HG02884 (cell line): ENCODE data around the gene PUSL1.

ENCODE experiments used
- ATAC-seq: cut with Tn5 transposase; IDR thresholded peaks from one replicate; pipeline ENCODE4 v1.9.1; 2021; ENCODE audit warnings: mild to moderate bottlenecking, moderate library complexity; ENCODE audit not compliant: unreplicated experiment

PUSL1 gene

GRCh38 chr1:1321477-1321876, 13.1 kb downstream of the PUSL1 start:
- no peak for ATAC-seq

DNA sequence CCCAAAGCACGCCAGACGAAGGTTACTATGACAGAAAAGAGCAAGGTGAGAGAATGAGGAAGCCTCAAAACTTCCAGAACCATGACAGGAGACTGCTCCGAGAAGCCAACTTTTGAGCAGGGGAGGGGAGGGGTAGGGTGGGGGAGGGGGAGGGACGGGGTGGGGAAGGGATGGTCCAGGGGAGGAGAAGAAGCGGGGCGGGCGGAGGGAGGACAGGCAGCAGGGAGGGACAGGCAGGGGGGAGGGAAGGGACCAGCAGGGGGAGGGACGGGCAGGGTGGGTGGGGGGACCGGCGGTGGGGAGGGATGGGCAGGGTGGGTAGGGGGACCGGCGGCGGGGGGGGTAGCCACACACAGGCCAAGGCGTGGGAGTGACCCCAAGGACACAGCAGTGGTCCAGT, 14.0 kb downstream of the PUSL1 start:
- ATAC-seq, result no peak

DNA sequence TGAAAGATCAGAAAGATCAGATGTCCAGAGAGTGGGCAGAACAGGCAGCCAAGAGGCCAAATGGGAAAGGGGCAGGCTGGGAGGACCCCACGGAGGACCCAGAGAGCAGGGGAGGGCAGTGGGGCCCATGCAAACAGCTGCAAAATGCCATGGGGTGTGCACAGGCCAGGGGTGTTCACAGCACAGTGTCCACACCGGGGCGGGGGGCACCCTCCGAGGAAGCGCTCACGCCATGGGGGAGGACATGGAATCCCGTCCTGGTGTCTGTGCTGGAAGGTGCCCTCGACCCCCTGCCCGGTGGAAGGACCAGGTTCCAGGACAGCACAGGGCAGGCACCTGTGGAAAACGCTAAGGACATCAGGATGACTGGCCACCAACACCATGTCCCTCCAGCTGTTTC, 14.6 kb downstream of the PUSL1 start:
- no peak for ATAC-seq

- peak; percentile 18 for ATAC-seq
These were observed 15.7 kb downstream of the PUSL1 start for GRCh38 chr1:1324084-1324523.

DNA sequence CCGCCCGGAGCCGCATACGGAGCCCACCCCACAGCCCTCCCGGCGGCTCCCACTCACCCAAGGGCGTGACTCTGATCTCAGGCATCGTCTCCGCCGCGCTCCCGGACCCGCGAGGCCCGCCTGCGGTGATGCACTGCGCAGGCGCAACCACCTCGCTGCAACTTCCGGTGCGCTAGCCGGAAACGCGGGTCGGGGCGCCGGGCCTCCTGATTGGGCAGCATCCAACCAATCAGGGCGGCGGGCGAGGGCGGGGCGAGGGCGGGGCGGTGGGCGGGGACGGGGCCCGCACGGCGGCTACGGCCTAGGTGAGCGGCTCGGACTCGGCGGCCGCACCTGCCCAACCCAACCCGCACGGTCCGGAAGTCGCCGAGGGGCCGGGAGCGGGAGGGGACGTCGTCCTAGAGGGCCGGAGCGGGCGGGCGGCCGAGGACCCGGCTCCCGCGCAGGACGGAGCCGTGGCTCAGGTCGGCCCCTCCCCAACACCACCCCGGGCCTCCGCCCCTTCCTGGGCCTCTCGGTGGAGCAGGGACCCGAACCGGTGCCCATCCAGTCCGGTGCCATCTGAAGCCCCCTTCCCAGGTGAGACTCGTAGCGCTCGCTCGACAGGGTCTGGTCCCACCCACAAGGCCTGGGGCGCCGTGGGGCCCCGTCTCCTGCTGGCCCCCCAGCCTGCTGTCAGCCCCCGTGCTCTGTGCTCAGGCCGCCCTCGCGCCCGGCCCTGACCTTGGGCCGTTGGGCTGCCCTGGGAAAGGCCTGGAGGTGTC, 16.3 kb downstream of the PUSL1 start, which contains the start of the genes CPTP and INTS11:
CPTP (plus strand) TSS at position 279 of the 764 bp plus-strand sequence. CDS start 2,109 bp downstream, outside the sequence.
INTS11 (minus strand) TSS at position 137 of the 764 bp plus-strand sequence; CDS start at position 85, 52 bp downstream.
- ATAC-seq, result peak; percentile 76

DNA sequence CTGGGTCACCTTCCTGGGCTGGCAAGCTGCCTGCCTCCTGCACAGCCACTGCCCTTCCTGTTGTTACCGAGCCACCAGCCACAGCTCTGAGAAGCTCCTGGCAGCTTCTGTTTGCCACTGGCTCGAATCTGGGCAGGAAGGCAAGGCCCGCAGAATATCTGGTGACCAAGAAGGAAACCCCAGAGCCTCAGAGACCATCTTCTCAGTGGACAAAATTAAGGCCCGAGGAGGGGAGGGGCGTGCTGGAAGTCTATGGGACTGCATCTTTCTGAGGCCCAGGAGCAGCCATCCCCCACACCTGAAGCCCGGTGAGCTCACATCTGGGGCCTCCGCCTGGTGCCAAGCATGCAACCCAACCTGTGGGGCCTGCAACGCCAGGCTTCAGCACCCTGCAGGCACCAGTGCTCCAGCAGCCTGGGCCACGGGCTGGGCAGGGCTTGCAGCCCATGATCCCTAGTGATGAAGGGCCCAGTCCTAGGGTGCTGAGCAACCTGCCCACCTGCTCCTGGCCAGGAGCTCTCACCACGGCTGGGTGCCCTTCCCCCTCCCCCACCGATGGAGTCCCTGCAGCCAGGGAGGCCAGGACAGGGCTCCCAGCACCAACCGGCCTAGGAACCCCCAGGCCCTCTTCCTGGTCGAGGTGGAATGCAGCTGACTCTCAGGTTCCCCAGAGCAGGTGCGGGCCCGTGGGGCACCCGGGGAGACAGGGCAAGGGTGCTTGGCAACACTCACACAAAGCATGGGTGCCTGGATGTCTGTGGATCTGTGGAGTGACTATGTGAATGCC, 17.1 kb downstream of the PUSL1 start:
- no peak for ATAC-seq

DNA sequence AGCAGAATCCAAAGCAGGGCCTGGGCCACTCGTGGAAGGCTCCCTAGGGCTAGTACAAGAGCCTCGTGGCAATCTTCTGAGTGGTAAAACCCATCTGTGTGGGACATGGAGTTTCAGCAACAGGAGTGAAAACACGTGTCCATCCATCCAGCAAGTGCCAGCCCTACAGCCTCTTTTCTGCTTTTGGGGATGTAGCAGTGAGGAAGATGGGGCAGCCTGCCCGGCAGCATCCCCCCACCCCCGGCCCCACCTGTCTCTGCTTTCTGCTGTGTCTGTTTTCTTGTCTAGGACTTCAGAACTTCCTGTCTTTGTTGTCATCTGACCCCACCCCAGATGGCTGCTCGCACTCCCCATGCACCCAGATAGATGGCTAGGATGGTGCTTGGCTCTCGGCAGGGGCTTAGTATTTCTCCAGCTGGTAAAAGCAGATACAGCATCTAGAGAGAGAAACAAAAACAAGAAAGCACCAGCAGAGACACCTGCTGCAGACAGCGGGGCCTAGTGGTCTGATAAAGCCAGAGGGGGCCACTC, 17.7 kb downstream of the PUSL1 start:
- ATAC-seq, result no peak

DNA sequence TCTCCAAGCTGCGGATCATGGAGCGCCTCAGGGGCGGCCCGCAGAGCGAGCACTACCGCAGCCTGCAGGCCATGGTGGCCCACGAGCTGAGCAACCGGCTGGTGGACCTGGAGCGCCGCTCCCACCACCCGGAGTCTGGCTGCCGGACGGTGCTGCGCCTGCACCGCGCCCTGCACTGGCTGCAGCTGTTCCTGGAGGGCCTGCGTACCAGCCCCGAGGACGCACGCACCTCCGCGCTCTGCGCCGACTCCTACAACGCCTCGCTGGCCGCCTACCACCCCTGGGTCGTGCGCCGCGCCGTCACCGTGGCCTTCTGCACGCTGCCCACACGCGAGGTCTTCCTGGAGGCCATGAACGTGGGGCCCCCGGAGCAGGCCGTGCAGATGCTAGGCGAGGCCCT, 18.9 kb downstream of the PUSL1 start:
- ATAC-seq, result no peak

DNA sequence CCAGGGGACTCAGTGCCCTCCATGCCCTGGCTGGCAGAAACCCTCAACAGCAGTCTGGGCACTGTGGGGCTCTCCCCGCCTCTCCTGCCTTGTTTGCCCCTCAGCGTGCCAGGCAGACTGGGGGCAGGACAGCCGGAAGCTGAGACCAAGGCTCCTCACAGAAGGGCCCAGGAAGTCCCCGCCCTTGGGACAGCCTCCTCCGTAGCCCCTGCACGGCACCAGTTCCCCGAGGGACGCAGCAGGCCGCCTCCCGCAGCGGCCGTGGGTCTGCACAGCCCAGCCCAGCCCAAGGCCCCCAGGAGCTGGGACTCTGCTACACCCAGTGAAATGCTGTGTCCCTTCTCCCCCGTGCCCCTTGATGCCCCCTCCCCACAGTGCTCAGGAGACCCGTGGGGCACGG, 19.9 kb downstream of the PUSL1 start:
- no peak for ATAC-seq

GRCh38 chr1:1329304-1330210, 21.2 kb downstream of the PUSL1 start:
- ATAC-seq, result no peak

- no peak for ATAC-seq
These were observed 22.1 kb downstream of the PUSL1 start for GRCh38 chr1:1330366-1331067.

DNA sequence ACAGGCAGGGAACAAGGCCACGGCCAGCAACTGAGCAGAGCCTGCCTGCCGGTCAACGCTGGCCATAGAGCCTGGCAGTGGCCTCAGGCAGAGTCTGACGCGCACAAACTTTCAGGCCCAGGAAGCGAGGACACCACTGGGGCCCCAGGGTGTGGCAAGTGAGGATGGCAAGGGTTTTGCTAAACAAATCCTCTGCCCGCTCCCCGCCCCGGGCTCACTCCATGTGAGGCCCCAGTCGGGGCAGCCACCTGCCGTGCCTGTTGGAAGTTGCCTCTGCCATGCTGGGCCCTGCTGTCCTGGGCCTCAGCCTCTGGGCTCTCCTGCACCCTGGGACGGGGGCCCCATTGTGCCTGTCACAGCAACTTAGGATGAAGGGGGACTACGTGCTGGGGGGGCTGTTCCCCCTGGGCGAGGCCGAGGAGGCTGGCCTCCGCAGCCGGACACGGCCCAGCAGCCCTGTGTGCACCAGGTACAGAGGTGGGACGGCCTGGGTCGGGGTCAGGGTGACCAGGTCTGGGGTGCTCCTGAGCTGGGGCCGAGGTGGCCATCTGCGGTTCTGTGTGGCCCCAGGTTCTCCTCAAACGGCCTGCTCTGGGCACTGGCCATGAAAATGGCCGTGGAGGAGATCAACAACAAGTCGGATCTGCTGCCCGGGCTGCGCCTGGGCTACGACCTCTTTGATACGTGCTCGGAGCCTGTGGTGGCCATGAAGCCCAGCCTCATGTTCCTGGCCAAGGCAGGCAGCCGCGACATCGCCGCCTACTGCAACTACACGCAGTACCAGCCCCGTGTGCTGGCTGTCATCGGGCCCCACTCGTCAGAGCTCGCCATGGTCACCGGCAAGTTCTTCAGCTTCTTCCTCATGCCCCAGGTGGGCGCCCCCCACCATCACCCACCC, 22.9 kb downstream of the PUSL1 start, which contains the start of gene TAS1R3:
TAS1R3 (plus strand) TSS at position 213 of the 898 bp plus-strand sequence; CDS start at position 279, 66 bp downstream.
- ATAC-seq, result no peak

- ATAC-seq, result no peak
These were observed 23.8 kb downstream of the PUSL1 start for GRCh38 chr1:1332031-1332755.

DNA sequence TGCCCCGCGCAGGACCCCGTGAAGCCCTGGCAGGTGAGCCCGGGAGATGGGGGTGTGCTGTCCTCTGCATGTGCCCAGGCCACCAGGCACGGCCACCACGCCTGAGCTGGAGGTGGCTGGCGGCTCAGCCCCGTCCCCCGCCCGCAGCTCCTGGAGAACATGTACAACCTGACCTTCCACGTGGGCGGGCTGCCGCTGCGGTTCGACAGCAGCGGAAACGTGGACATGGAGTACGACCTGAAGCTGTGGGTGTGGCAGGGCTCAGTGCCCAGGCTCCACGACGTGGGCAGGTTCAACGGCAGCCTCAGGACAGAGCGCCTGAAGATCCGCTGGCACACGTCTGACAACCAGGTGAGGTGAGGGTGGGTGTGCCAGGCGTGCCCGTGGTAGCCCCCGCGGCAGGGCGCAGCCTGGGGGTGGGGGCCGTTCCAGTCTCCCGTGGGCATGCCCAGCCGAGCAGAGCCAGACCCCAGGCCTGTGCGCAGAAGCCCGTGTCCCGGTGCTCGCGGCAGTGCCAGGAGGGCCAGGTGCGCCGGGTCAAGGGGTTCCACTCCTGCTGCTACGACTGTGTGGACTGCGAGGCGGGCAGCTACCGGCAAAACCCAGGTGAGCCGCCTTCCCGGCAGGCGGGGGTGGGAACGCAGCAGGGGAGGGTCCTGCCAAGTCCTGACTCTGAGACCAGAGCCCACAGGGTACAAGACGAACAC, 24.5 kb downstream of the PUSL1 start:
- ATAC-seq, result no peak

DNA sequence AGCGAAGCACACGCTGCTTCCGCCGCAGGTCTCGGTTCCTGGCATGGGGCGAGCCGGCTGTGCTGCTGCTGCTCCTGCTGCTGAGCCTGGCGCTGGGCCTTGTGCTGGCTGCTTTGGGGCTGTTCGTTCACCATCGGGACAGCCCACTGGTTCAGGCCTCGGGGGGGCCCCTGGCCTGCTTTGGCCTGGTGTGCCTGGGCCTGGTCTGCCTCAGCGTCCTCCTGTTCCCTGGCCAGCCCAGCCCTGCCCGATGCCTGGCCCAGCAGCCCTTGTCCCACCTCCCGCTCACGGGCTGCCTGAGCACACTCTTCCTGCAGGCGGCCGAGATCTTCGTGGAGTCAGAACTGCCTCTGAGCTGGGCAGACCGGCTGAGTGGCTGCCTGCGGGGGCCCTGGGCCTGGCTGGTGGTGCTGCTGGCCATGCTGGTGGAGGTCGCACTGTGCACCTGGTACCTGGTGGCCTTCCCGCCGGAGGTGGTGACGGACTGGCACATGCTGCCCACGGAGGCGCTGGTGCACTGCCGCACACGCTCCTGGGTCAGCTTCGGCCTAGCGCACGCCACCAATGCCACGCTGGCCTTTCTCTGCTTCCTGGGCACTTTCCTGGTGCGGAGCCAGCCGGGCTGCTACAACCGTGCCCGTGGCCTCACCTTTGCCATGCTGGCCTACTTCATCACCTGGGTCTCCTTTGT, 25.3 kb downstream of the PUSL1 start:
- ATAC-seq, result no peak

DNA sequence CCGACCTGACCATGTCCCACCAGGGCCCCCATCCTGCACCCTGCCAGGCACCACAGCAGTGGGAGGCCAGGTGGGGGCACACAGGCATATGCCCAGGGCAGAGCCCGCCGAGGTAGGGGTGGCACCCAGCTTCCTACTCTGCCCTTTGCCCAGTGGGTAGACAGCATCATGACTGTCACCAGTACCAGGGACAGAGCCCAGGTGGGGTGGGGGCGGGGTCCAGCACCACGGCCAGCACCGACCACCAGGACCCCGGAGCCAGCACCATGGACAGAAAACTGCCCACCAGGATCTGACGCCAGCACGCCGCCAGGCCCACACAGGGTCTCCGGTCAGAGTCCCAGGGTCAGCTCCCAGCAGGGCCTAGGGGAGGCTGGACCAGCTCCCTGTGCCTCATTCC, 26.4 kb downstream of the PUSL1 start:
- ATAC-seq, result no peak

DNA sequence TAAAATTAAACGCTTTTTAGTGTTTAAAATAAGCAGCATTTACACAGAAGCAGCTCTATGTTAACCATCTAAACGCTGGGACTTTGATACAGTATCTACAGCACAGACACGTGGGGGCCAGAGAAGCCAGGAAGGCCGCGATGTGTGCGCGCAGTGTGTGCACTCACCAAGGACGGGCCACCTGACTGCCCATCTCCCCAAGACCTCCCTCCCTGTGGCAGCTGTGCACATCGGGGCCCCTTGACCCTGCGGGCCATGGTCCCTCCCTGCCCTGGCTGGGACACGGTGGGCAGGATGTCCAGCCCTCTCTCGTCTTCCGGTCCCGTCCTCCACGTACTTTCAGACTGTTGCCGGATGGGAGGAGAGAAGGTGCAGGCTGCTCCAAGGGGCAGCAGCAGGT, 26.9 kb downstream of the PUSL1 start:
- ATAC-seq, result no peak
